HepG2 (cell line): ENCODE data around the gene LSS. TPM values are rescaled to one million over a fixed set of nuclear protein-coding genes. Genes with fewer than 3 reads are reported as not detected.

Source experiments
- DNMT3B ChIP-seq: conservative IDR thresholded peaks from 2 replicates; pipeline ENCODE4 v1.6.1; 2016; ENCODE audit warnings: missing biosample characterization, control low read depth
- GRHL1 ChIP-seq: sonication (generic); formaldehyde crosslinking; conservative IDR thresholded peaks from 2 replicates; pipeline ENCODE4 v1.8.0; 2022; ENCODE audit warnings: missing genetic modification reagents
- SMAD1 ChIP-seq: sonication (generic); formaldehyde crosslinking; IDR thresholded peaks from 2 replicates; pipeline ENCODE4 v1.4.0; 2020; ENCODE audit warnings: missing genetic modification reagents, low read depth, mild to moderate bottlenecking, borderline replicate concordance
- SUZ12 ChIP-seq: fragments of 150-350 bp; IDR thresholded peaks from 2 replicates; pipeline ENCODE4 v1.6.1; 2014; ENCODE audit warnings: low read depth, low read length
- ZBTB40 ChIP-seq, 2 experiments: fragments of 450-650 bp in 1 of 2; sonication (generic) in 1 of 2; formaldehyde crosslinking in 1 of 2; IDR thresholded peaks; 2 replicates each; pipeline versions ENCODE4 v1.6.1 to v1.8.0; 2016 to 2022; ENCODE audit warnings: antibody characterized with exemption in 1 of 2, mild to moderate bottlenecking in 1 of 2, missing genetic modification reagents in 1 of 2
- ZNF616 ChIP-seq: sonication (generic); formaldehyde crosslinking; IDR thresholded peaks from 2 replicates; pipeline ENCODE4 v1.5.0; 2020; ENCODE audit warnings: low read depth, mild to moderate bottlenecking, missing genetic modification reagents
- polyA plus RNA-seq, 8 experiments: library from polyadenylated mRNA; depleted of rRNA in 3 of 8; stranded (reverse) in 7 of 8; unstranded in 1 of 8; fragments of >200 nt; fragmentation: Illumina TruSeq in 4 of 8; extraction: Trizol in 4 of 8; gene quantifications; 2 replicates each; pipeline versions ENCODE4 v1.2.1 to v1.2.3, GENCODE V29; 2011 to 2016; ENCODE audit warnings: low read depth in 4 of 8, missing spikeins in 1 of 8, mixed read lengths in 1 of 8; ENCODE audit not compliant: insufficient read depth in 1 of 8
- total RNA-seq, 5 experiments: library from RNA; depleted of rRNA; stranded (reverse); fragments of >200 nt; fragmentation: Illumina TruSeq; extraction: Trizol; gene quantifications; 2 replicates each; pipeline ENCODE4 v1.2.3, GENCODE V29; 2016; ENCODE audit warnings: low read depth in 1 of 5

LSS gene
- total and polyA plus RNA-seq, 2 of the 13 experiments (the other 11 are each of a cell fraction or from before 2014, with no cell fraction given): 72.6 to 113 TPM

- TF ChIP-seq ZBTB40 (IDR thresholded peaks at IDR 0.05) (no peak), ZBTB40 (CRISPR knock-in tag; IDR thresholded peaks at IDR 0.05) (no peak), GRHL1 (CRISPR knock-in tag) (no peak), SMAD1 (CRISPR knock-in tag) (no peak), DNMT3B (CRISPR knock-in tag) (no peak), ZNF616 (CRISPR knock-in tag) (no peak), SUZ12 (no peak)
These were observed 15.7 kb downstream of the LSS start (continued) for GRCh38 chr21:46212721-46213484.
